HCT116 (cell line): ENCODE data around the gene SDF2. TPM values are rescaled to one million over a fixed set of nuclear protein-coding genes. Genes with fewer than 3 reads are reported as not detected.
A peak's percentile ranks its signal among the peaks of the same experiment; 100 is the strongest.

Experiments
- ATAC-seq: fragments of 200-7000 bp; cut with Tn5 transposase; 2 replicates; pipeline ENCODE4 v1.9.1; 2020; ENCODE audit warnings: mild to moderate bottlenecking, moderate library complexity
- BruUV-seq: library from RNA; stranded (reverse); fragments of 400-500 nt; replicated peaks from 2 replicates; lab custom pipeline; 2021; lab: Mats Ljungman, UMichigan
- CTCF ChIA-PET: fragments of 300-600 bp; sonication (Branson Sonifier 250); formaldehyde crosslinking; loops from one replicate; lab custom pipeline; 2021; ENCODE audit warnings: antibody characterized with exemption; lab: Charles Lee
- POLR2A ChIA-PET: fragments of 300-600, 350-600 bp; sonication (Branson Sonifier 250); formaldehyde crosslinking; loops from one replicate; lab custom pipeline; 2021; ENCODE audit warnings: antibody characterized with exemption; lab: Charles Lee
- RAD21 ChIA-PET, 2 experiments: fragments of 300-600 bp; sonication (Branson Sonifier 250); formaldehyde crosslinking; loops; one replicate each; lab custom pipeline; 2023; ENCODE audit warnings: low total read pairs in 2 of 2; ENCODE audit not compliant: uncharacterized antibody in 2 of 2, unreplicated experiment in 2 of 2, low non-redundant PET in 1 of 2; lab: Charles Lee
- DNase-seq: peaks from one replicate; pipeline ENCODE4 v3.0.0-alpha.2; 2010; ENCODE audit warnings: low read depth, low spot score
- H2AFZ ChIP-seq: fragments of 200-600 bp; shearing (Covaris generic), sonication (generic); 2 replicates; pipeline ENCODE4 v1.6.1; 2017; ENCODE audit warnings: low read depth, mixed run types, mixed read lengths, antibody characterized with exemption, low read length; ENCODE audit not compliant: poor library complexity, severe bottlenecking
- H3K27ac ChIP-seq: 2 replicates; pipeline ENCODE4 v1.5.1; 2012; ENCODE audit warnings: low read depth, low read length
- H3K27me3 ChIP-seq: fragments of 200-600 bp; sonication (generic); 2 replicates; pipeline ENCODE4 v1.6.1; 2016; ENCODE audit warnings: mixed run types, low read length, mixed read lengths; ENCODE audit not compliant: insufficient read depth
- H3K36me3 ChIP-seq, 2 experiments: fragments of 200-500 bp in 1 of 2; fragments of 200-600 bp in 1 of 2; sonication (Bioruptor generic) in 1 of 2; sonication (generic) in 1 of 2; 2 replicates each; pipeline versions ENCODE4 v1.5.1 to v1.6.1; 2014 to 2016; ENCODE audit warnings: low read length in 2 of 2, inconsistent platforms in 1 of 2, mixed read lengths in 1 of 2, mixed run types in 1 of 2; ENCODE audit not compliant: insufficient read depth in 2 of 2, control insufficient read depth in 1 of 2
- H3K4me1 ChIP-seq, 2 experiments: fragments of 200-600 bp in 1 of 2; sonication (generic) in 1 of 2; 2 replicates each; pipeline versions ENCODE4 v1.5.1 to v1.6.1; 2012 to 2017; ENCODE audit warnings: low read length in 2 of 2, inconsistent platforms in 1 of 2, mild to moderate bottlenecking in 1 of 2, mixed read lengths in 1 of 2, mixed run types in 1 of 2, moderate library complexity in 1 of 2; ENCODE audit not compliant: insufficient read depth in 2 of 2, control insufficient read depth in 1 of 2
- H3K4me2 ChIP-seq: fragments of 200-600 bp; sonication (generic); 2 replicates; pipeline ENCODE4 v1.6.1; 2017; ENCODE audit warnings: mixed run types, low read length, mixed read lengths
- H3K4me3 ChIP-seq, 2 experiments: fragments of 200-600 bp in 1 of 2; sonication (generic) in 1 of 2; replicated peaks in 1 of 2; 2 replicates each; pipeline ENCODE4 v1.5.1; 2011 to 2016; ENCODE audit warnings: low read length in 2 of 2, control low read depth in 1 of 2, low read depth in 1 of 2, mild to moderate bottlenecking in 1 of 2, mixed read lengths in 1 of 2, mixed run types in 1 of 2
- H3K79me2 ChIP-seq: fragments of 200-600 bp; sonication (generic); 2 replicates; pipeline ENCODE4 v1.6.1; 2017; ENCODE audit warnings: mild to moderate bottlenecking, mixed run types, low read length, moderate library complexity, mixed read lengths; ENCODE audit not compliant: insufficient read depth
- H3K9ac ChIP-seq: fragments of 200-600 bp; sonication (generic); 2 replicates; pipeline ENCODE4 v1.6.1; 2016; ENCODE audit warnings: low read length, mixed read lengths
- H3K9me2 ChIP-seq: fragments of 200-600 bp; sonication (generic), shearing (Covaris generic); 2 replicates; pipeline ENCODE4 v1.6.1; 2017; ENCODE audit warnings: mixed run types, mild to moderate bottlenecking, moderate library complexity; ENCODE audit not compliant: insufficient read depth
- H3K9me3 ChIP-seq, 2 experiments: fragments of 200-500 bp in 1 of 2; fragments of 200-600 bp in 1 of 2; sonication (Bioruptor generic) in 1 of 2; sonication (generic) in 1 of 2; 2 replicates each; pipeline ENCODE4 v1.6.1; 2014 to 2017; ENCODE audit warnings: low read length in 2 of 2, mixed read lengths in 2 of 2, inconsistent platforms in 1 of 2, low read depth in 1 of 2, mild to moderate bottlenecking in 1 of 2, mixed run types in 1 of 2, moderate library complexity in 1 of 2; ENCODE audit not compliant: control insufficient read depth in 1 of 2, insufficient read depth in 1 of 2
- H4K20me1 ChIP-seq: fragments of 200-600 bp; sonication (generic), shearing (Covaris generic); 2 replicates; pipeline ENCODE4 v1.6.1; 2017; ENCODE audit warnings: mixed run types, mild to moderate bottlenecking, moderate library complexity; ENCODE audit not compliant: insufficient read depth
- EGR1 ChIP-seq: IDR thresholded peaks from 2 replicates; pipeline ENCODE4 v1.6.1; 2012; ENCODE audit warnings: low read depth
- MAX ChIP-seq: IDR thresholded peaks from 2 replicates; pipeline ENCODE4 v1.6.1; 2012
- POLR2A ChIP-seq: IDR thresholded peaks from 2 replicates; pipeline ENCODE4 v1.7.0; 2011; ENCODE audit warnings: borderline replicate concordance; ENCODE audit not compliant: insufficient read depth, insufficient read length; ENCODE audit errors: extremely low read depth
- POLR2AphosphoS5 ChIP-seq: IDR thresholded peaks from 2 replicates; pipeline ENCODE4 v1.6.1; 2011; ENCODE audit warnings: mild to moderate bottlenecking, low read depth, low read length, moderate library complexity
- SRF ChIP-seq: IDR thresholded peaks from 2 replicates; pipeline ENCODE4 v1.6.1; 2012; ENCODE audit warnings: low read depth
- TCF7L2 ChIP-seq: IDR thresholded peaks from 2 replicates; pipeline ENCODE4 v1.7.0; 2011; ENCODE audit warnings: borderline replicate concordance, inconsistent platforms; ENCODE audit not compliant: insufficient read depth, insufficient read length; ENCODE audit errors: extremely low read depth
- ZFX ChIP-seq: fragments of 450-650 bp; IDR thresholded peaks from 2 replicates; pipeline ENCODE4 v1.6.1; 2017
- intact Hi-C: fragments of 100-400 bp; cut with micrococcal nuclease; formaldehyde crosslinking; loops from 2 replicates; pipeline ENCODE4 v1.10.0; 2022
- total RNA-seq: library from RNA; stranded (reverse); gene quantifications from one replicate; pipeline ENCODE4 v1.2.1, GENCODE V29; 2021; ENCODE audit not compliant: unreplicated experiment
- TF ChIP-seq, protein P1 (sequence below): IDR thresholded peaks from 2 replicates; pipeline ENCODE4 v1.6.1; 2012; ENCODE audit warnings: low read depth

The SDF2 gene
- total RNA-seq, 1 experiment from 2014 or later, result 41.3 TPM

DNA sequence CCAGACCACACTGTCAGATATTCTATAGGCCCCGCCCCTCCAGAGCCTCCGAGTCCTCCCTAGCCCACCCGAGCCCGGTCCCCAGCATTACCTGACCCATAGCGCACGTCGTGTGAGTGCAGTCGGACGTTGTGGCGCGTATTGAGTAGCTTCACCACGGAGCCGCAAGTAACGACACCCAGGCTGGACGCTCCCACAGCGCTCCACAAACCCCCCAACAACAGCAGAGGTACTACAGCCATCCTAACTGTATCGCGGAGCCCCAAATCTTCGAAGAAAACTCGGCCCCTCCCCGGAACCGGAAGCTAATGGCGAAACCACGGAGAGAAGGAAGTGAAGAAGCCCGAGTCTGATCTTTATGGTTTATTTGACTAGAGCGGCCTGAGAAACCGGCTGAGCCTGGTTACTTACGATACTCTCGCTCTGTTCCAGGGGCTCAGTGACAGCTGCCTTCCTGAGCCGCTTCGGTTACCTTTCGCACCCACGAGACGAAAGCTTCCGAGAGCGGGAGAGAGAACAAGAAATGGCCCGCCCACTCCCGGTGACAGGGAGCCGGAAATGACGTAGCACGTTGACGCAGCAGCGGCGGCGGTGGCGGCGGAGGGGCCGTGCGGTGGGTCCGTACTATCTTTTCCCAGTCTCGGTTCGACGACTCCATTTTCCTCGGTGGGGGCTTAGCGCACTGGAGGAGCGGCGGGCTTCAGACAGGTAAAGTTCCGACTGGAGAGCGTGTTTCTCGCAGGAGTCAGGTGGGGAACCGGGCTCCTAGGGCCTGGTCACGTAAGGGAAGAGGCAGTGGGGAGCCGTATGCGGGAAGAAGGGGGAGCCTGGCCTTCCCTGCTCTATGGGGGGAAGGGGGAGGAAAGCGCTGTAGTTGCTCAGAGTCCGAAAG, at the start of gene SDF2, which contains the start of gene SUPT6H (continued):
- TF ChIP-seq, protein P1, sequence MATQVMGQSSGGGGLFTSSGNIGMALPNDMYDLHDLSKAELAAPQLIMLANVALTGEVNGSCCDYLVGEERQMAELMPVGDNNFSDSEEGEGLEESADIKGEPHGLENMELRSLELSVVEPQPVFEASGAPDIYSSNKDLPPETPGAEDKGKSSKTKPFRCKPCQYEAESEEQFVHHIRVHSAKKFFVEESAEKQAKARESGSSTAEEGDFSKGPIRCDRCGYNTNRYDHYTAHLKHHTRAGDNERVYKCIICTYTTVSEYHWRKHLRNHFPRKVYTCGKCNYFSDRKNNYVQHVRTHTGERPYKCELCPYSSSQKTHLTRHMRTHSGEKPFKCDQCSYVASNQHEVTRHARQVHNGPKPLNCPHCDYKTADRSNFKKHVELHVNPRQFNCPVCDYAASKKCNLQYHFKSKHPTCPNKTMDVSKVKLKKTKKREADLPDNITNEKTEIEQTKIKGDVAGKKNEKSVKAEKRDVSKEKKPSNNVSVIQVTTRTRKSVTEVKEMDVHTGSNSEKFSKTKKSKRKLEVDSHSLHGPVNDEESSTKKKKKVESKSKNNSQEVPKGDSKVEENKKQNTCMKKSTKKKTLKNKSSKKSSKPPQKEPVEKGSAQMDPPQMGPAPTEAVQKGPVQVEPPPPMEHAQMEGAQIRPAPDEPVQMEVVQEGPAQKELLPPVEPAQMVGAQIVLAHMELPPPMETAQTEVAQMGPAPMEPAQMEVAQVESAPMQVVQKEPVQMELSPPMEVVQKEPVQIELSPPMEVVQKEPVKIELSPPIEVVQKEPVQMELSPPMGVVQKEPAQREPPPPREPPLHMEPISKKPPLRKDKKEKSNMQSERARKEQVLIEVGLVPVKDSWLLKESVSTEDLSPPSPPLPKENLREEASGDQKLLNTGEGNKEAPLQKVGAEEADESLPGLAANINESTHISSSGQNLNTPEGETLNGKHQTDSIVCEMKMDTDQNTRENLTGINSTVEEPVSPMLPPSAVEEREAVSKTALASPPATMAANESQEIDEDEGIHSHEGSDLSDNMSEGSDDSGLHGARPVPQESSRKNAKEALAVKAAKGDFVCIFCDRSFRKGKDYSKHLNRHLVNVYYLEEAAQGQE, result no peak
- TF ChIP-seq SRF (no peak), TCF7L2 (no peak)

DNA sequence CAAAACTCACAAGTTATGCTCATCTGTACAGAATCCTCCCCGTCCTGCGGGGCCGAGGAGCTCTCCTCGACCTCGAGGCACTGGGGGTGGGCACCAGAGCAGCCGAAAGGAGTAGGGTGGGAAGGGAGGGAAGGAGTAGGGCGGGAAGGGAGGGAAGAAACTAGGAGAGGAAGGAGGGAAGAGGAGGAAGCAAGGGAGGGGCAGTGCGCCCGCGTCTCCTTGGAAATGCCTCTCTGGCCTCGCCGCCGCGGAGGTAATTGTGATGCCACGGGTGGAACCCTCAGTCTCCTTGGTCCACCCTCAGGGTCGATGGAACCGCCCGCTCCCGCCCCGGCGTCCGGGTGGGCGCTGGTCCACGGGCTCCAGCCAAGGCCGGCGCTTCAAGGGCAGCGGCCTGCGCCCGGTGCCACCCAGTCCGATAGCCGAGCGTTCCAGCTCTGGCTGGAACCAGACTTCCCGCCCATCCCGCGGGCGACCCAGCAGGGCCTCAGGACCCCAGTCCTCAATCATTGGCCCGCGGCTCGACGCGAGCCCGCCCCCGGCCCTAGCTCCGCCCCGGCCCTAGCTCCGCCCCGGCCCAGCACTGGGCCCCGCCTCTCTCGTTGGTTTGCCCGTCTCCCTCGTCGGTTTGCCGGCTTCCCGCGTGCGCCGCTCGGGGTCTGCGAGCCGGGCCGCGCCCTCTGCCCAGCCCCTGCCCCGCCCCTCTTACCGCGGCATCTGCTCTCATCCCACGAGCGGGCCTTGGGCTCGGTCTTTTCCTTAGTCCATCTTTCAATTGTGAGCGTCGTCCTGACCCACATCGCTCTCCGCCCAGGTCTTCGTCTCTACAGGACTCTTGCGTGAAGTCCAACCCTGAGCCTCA, 49.4 kb upstream of the SDF2 start:
- Histone ChIP-seq H4K20me1 (no peaks in the 10 kb centered on the region), H3K4me1 (peaks cover 9 to 16% of the 10 kb centered on the region in 2 experiments), H3K27ac (peak overlapping the region; percentile 75), H3K27me3 (no peaks in the 10 kb centered on the region), H3K9me2 (no peaks in the 10 kb centered on the region), H2AFZ (no peak overlapping the region), H3K4me3 (peak overlapping the region; percentile 47 to 62), H3K36me3 (no peaks in the 10 kb centered on the region), H3K4me2 (peak overlapping the region; percentile 91), H3K79me2 (no peaks in the 10 kb centered on the region), H3K9me3 (no peaks in the 10 kb centered on the region), H3K9ac (peak overlapping the region; percentile 74)
- BruUV-seq, result no TSS peak
- DNase-seq (peak; percentile 46), ATAC-seq (peak; percentile 97)
- POLR2A ChIA-PET, result interaction anchor here (1.0 to 3.2 kb wide), 4 partner anchors 9 to 16 kb away, joined by 6 to 42 read pairs (median 6); partner anchors contain the start of gene RPL23A
- CTCF ChIA-PET, result interaction anchor here (0.6 to 1.5 kb wide), 6 partner anchors 9 to 406 kb away, joined by 3 to 7 read pairs (median 3); partner anchors contain the start of gene RPL23A
- TF ChIP-seq POLR2AphosphoS5 (peak; percentile 83), MAX (peak; percentile 68), POLR2A (peak; percentile 82), ZFX (peak; percentile 71; the same call in 1 of the 2 replicates), EGR1 (no peak), SRF (no peak), TCF7L2 (peak; percentile 44)
- intact Hi-C loops, result no loop called here
- RAD21 ChIA-PET, result interaction anchor here in 1 of 2 experiments (0.7 kb wide), 1 partner anchor 14 kb away, joined by 3 read pairs; no protein-coding TSS in a partner anchor
